Lower leg skin (tissue), 3 donors: Measurements from ENCODE around the gene KRTAP9-3.

Experiments used
- CTCF ChIP-seq, 3 donors: fragments of 450-650 bp; IDR thresholded peaks; one replicate each; pipeline ENCODE4 v1.5.1; 2016; ENCODE audit warnings: antibody characterized with exemption in 3 of 3, mild to moderate bottlenecking in 3 of 3, moderate library complexity in 2 of 3
- POLR2A ChIP-seq, 2 donors: fragments of 450-650 bp; IDR thresholded peaks; one replicate each; pipeline ENCODE4 v1.6.1; 2016 to 2017; ENCODE audit warnings: antibody characterized with exemption in 2 of 2, mild to moderate bottlenecking in 1 of 2, moderate library complexity in 1 of 2

- TF ChIP-seq POLR2A (IDR thresholded peaks at IDR 0.05) (no peak), CTCF (IDR thresholded peaks at IDR 0.05) (no peak)
These were observed 32.4 kb downstream of the KRTAP9-3 start for GRCh38 chr17:41264599-41264998.
